A549 (cell line): ENCODE measurements around the gene APLP2.

Experiments used
- CHD4 ChIP-seq: fragments of 200-600 bp; sonication (generic); IDR thresholded peaks from 2 replicates; pipeline ENCODE4 v1.6.1; 2016; ENCODE audit warnings: antibody characterized with exemption, mild to moderate bottlenecking, borderline replicate concordance
- EP300 ChIP-seq, 2 experiments: fragments of >200 bp; sonication (Bioruptor Twin); formaldehyde crosslinking; IDR thresholded peaks; 2 replicates in 1 of 2; 3 replicates in 1 of 2; pipeline ENCODE4 v1.6.1; 2016 to 2017
- HEYL ChIP-seq: fragments of 250-450 bp; sonication (Bioruptor Pico); IDR thresholded peaks from 2 replicates; pipeline ENCODE4 v1.8.0; 2021; ENCODE audit warnings: mild to moderate bottlenecking, moderate library complexity
- KDM1A ChIP-seq: fragments of 200-600 bp; sonication (generic); IDR thresholded peaks from 2 replicates; pipeline ENCODE4 v1.6.1; 2016; ENCODE audit warnings: low read depth, mild to moderate bottlenecking
- MAFK ChIP-seq: fragments of 450-650 bp; IDR thresholded peaks from 2 replicates; pipeline ENCODE4 v1.6.1; 2014; ENCODE audit not compliant: partially characterized antibody
- NR3C1 ChIP-seq: fragments of >200 bp; sonication (Bioruptor Twin); formaldehyde crosslinking; IDR thresholded peaks from 3 replicates; pipeline ENCODE4 v1.6.1; 2017
- POLR2A ChIP-seq: IDR thresholded peaks from 2 replicates; pipeline ENCODE4 v1.6.1; 2012; ENCODE audit warnings: mild to moderate bottlenecking, low read length
- ZSCAN20 ChIP-seq: fragments of 250-450 bp; sonication (Bioruptor Pico); IDR thresholded peaks from 2 replicates; pipeline ENCODE4 v1.8.0; 2022; ENCODE audit warnings: mild to moderate bottlenecking, moderate library complexity
- TF ChIP-seq, protein P1 (sequence below): fragments of >200 bp; sonication (Bioruptor Twin); formaldehyde crosslinking; IDR thresholded peaks from 3 replicates; pipeline ENCODE4 v1.5.1; 2016

DNA sequence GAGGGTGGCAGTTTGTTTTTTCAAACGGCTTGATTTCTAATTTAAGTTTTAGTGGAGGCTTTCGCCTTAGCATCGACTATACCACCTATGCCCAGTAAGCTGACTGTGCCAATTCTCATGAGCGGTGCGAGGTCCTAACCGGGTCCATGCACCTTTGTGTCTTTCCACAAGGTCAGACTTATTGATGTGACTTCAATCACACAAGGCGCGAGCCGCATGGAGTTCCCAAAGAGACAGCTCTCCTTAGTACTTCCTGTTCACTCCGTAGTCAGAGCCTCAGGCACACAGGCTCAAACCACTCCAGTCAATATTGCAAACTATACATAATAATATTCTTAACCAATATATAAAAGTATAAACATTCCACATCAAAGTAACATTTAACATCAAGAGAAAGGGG is 108.1 kb downstream of the APLP2 start:
- TF ChIP-seq, protein P1, sequence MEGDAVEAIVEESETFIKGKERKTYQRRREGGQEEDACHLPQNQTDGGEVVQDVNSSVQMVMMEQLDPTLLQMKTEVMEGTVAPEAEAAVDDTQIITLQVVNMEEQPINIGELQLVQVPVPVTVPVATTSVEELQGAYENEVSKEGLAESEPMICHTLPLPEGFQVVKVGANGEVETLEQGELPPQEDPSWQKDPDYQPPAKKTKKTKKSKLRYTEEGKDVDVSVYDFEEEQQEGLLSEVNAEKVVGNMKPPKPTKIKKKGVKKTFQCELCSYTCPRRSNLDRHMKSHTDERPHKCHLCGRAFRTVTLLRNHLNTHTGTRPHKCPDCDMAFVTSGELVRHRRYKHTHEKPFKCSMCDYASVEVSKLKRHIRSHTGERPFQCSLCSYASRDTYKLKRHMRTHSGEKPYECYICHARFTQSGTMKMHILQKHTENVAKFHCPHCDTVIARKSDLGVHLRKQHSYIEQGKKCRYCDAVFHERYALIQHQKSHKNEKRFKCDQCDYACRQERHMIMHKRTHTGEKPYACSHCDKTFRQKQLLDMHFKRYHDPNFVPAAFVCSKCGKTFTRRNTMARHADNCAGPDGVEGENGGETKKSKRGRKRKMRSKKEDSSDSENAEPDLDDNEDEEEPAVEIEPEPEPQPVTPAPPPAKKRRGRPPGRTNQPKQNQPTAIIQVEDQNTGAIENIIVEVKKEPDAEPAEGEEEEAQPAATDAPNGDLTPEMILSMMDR = no peak
- TF ChIP-seq HEYL (CRISPR knock-in tag) (no peak), ZSCAN20 (CRISPR knock-in tag) (no peak), MAFK (no peak), EP300 (IDR thresholded peaks at IDR 0.05) (no peak), NR3C1 (no peak), POLR2A (no peak), KDM1A (no peak), CHD4 (no peak)
